GM15510 (cell line): Measurements from ENCODE around the gene NDEL1.

ENCODE experiments used
- POLR2A ChIP-seq: IDR thresholded peaks from 3 replicates; pipeline ENCODE4 v1.6.1; 2011; ENCODE audit warnings: borderline replicate concordance; ENCODE audit not compliant: insufficient read length; ENCODE audit errors: extremely low read depth

The NDEL1 gene

GRCh38 chr17:8477171-8477570 lies 41.5 kb downstream of the NDEL1 start:
- TF ChIP-seq POLR2A, result no peak

- no peak for TF ChIP-seq POLR2A
Measured at GRCh38 chr17:8477715-8478441, 42.2 kb downstream of the NDEL1 start.

GRCh38 chr17:8479431-8479947 lies 43.8 kb downstream of the NDEL1 start:
- no peak for TF ChIP-seq POLR2A

- no peak for TF ChIP-seq POLR2A
Measured at GRCh38 chr17:8480011-8480976, 44.6 kb downstream of the NDEL1 start.

- TF ChIP-seq POLR2A, result no peak
Measured at GRCh38 chr17:8481089-8481488, 45.4 kb downstream of the NDEL1 start.

- no peak for TF ChIP-seq POLR2A
Measured at GRCh38 chr17:8481703-8482102, 46.0 kb downstream of the NDEL1 start.

GRCh38 chr17:8482546-8482945 lies 46.9 kb downstream of the NDEL1 start:
- no peak for TF ChIP-seq POLR2A

- TF ChIP-seq POLR2A, result no peak
Measured at GRCh38 chr17:8484465-8484864, 48.8 kb downstream of the NDEL1 start.

- TF ChIP-seq POLR2A, result no peak
Measured at GRCh38 chr17:8485491-8485890, 49.8 kb downstream of the NDEL1 start.

GRCh38 chr17:8487130-8487645 lies 51.5 kb downstream of the NDEL1 start:
- TF ChIP-seq POLR2A, result no peak

- no peak for TF ChIP-seq POLR2A
Measured at GRCh38 chr17:8487743-8488142, 52.1 kb downstream of the NDEL1 start.

- TF ChIP-seq POLR2A, result no peak
Measured at GRCh38 chr17:8488491-8488890, 52.8 kb downstream of the NDEL1 start.

GRCh38 chr17:8488901-8489300 lies 53.2 kb downstream of the NDEL1 start:
- no peak for TF ChIP-seq POLR2A

- no peak for TF ChIP-seq POLR2A
Measured at GRCh38 chr17:8489841-8490240, 54.2 kb downstream of the NDEL1 start.

GRCh38 chr17:8490256-8491023 lies 54.8 kb downstream of the NDEL1 start:
- no peak for TF ChIP-seq POLR2A

GRCh38 chr17:8492121-8492520 lies 56.4 kb downstream of the NDEL1 start:
- TF ChIP-seq POLR2A, result no peak

GRCh38 chr17:8494021-8494420 lies 58.3 kb downstream of the NDEL1 start:
- TF ChIP-seq POLR2A, result no peak
